HG03025 (cell line): Measurements from ENCODE around the gene TTC21B.
A peak's percentile ranks its signal among the peaks of the same experiment; 100 is the strongest.

Experiments
- ATAC-seq: cut with Tn5 transposase; IDR thresholded peaks from one replicate; pipeline ENCODE4 v1.9.1; 2021; ENCODE audit warnings: mild to moderate bottlenecking, moderate library complexity; ENCODE audit not compliant: unreplicated experiment, low FRiP score

TTC21B gene

GRCh38 chr2:165844216-165844615 lies 109.4 kb downstream of the TTC21B start:
- no peak for ATAC-seq

DNA sequence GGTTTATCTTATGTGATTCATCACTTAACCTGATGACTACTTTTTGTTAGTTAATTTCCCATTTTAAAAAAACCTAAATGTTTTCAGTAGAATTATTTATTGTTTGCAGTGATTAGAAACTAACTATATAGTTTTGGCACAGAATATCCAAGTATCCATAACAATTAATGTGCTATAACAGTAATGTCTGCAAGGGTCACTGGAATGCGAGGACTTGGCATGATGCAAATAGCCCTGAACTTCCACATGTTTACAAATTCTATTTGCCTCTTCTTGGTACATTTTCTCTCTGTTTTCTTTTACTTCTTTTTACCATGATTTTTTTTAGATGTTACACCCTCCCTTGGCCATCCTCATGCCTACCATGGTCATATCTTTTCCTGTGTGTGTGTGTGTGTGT lies 110.2 kb downstream of the TTC21B start:
- ATAC-seq: no peak

- no peak for ATAC-seq
These were observed 113.1 kb downstream of the TTC21B start for GRCh38 chr2:165840333-165840958.

GRCh38 chr2:165839610-165840009 lies 114.0 kb downstream of the TTC21B start:
- ATAC-seq: no peak

DNA sequence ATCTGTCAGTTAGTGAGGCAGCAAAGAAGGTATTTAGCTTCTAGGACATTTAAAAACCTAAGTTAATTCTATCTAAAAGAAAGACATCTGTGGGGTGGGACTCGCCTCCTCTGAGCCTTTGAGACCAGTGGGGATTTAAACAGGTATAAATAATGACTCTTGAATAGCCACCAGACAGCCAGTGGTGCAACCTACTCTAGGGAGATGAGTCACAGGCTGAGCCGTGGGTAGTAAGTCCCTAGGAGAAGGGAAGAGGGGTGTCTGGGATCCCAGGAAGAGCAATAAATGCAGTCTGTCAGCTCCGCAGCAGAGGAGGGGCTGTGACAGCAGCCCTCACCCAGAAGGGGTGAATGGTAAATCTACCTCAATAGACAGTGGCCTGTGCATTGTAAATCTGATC lies 116.5 kb downstream of the TTC21B start:
- no peak for ATAC-seq

GRCh38 chr2:165835363-165835762 lies 118.2 kb downstream of the TTC21B start:
- no peak for ATAC-seq

- ATAC-seq: no peak
These were observed 120.4 kb downstream of the TTC21B start for GRCh38 chr2:165833156-165833555.

GRCh38 chr2:165827921-165828276 lies 125.7 kb downstream of the TTC21B start:
- ATAC-seq: peak; percentile 69

GRCh38 chr2:165827016-165827920 lies 126.3 kb downstream of the TTC21B start:
- ATAC-seq: peak; percentile 70

DNA sequence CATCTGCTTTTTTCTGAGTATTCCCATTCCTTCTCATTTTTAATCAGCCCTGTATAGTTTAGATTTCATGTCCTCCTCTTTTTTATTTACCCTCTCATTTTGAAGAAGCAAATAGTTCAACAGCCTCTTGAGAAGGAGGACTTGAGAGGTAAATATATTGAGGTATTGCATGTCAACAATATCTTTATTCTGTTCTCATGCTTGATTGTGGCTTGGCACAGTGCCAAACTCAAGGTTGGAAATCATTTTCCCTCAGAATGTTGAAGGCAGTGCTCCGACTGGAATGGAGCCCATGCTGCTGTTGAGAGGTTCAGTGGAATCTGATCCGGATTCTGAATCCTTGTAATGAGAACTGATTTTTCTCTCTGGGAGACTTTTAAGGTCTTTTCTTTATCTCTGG lies 128.5 kb downstream of the TTC21B start:
- no peak for ATAC-seq
